Osteocyte (in vitro differentiated cells): ENCODE data around the gene PTGS2. TPM values are rescaled to one million over a fixed set of nuclear protein-coding genes. Genes with fewer than 3 reads are reported as not detected.

Source experiments
- DNase-seq: peaks from one replicate; pipeline ENCODE4 v3.0.0; 2021; ENCODE audit warnings: mixed read lengths; ENCODE audit not compliant: unreplicated experiment; ENCODE audit errors: extremely low spot score
- H3K27ac Mint-ChIP-seq: one replicate; pipeline ENCODE4 v1.8.0; 2021; ENCODE audit warnings: mild to moderate bottlenecking, mixed read lengths; ENCODE audit not compliant: unreplicated experiment
- H3K27me3 Mint-ChIP-seq: one replicate; pipeline ENCODE4 v1.8.0; 2021; ENCODE audit warnings: mixed read lengths; ENCODE audit not compliant: unreplicated experiment
- H3K36me3 Mint-ChIP-seq: one replicate; pipeline ENCODE4 v1.8.0; 2021; ENCODE audit warnings: mixed read lengths; ENCODE audit not compliant: unreplicated experiment
- H3K4me1 Mint-ChIP-seq: one replicate; pipeline ENCODE4 v1.8.0; 2021; ENCODE audit warnings: mixed read lengths; ENCODE audit not compliant: unreplicated experiment
- H3K4me3 Mint-ChIP-seq: one replicate; pipeline ENCODE4 v1.8.0; 2021; ENCODE audit warnings: mild to moderate bottlenecking, moderate library complexity, mixed read lengths; ENCODE audit not compliant: unreplicated experiment
- H3K9me3 Mint-ChIP-seq: one replicate; pipeline ENCODE4 v1.8.0; 2021; ENCODE audit warnings: mixed read lengths; ENCODE audit not compliant: unreplicated experiment
- CTCF ChIP-seq: fragments of 200-600 bp; sonication (generic); IDR thresholded peaks from 2 replicates; pipeline ENCODE4 v1.5.0; 2021; ENCODE audit warnings: antibody characterized with exemption, mild to moderate bottlenecking, moderate library complexity
- total RNA-seq: library from RNA; stranded (reverse); gene quantifications from 2 replicates; pipeline ENCODE4 v1.2.1, GENCODE V29; 2021

Gene PTGS2
- total RNA-seq, 1 donor from 2014 or later, result 4.3 TPM

- DNase-seq, result no peak
- H3K4me3 Mint-ChIP-seq, result no peak overlapping the region
- no peaks in the 10 kb centered on the region for H3K4me1 Mint-ChIP-seq
- H3K36me3 Mint-ChIP-seq, result no peaks in the 10 kb centered on the region
- no peak for TF ChIP-seq CTCF
- no peaks in the 10 kb centered on the region for H3K27me3 Mint-ChIP-seq
- no peak overlapping the region for H3K27ac Mint-ChIP-seq
- no peaks in the 10 kb centered on the region for H3K9me3 Mint-ChIP-seq
Measured at GRCh38 chr1:186710696-186711095, 30.5 kb upstream of the PTGS2 start.

- H3K27ac Mint-ChIP-seq, result no peak overlapping the region
- no peaks in the 10 kb centered on the region for H3K9me3 Mint-ChIP-seq
- H3K4me1 Mint-ChIP-seq, result no peaks in the 10 kb centered on the region
- no peak for TF ChIP-seq CTCF
- no peak overlapping the region for H3K4me3 Mint-ChIP-seq
- no peaks in the 10 kb centered on the region for H3K36me3 Mint-ChIP-seq
- H3K27me3 Mint-ChIP-seq, result no peaks in the 10 kb centered on the region
- no peak for DNase-seq
Measured at GRCh38 chr1:186708694-186709097, 28.5 kb upstream of the PTGS2 start.

GRCh38 chr1:186703209-186703766 lies 23.1 kb upstream of the PTGS2 start:
- no peak overlapping the region for H3K27ac Mint-ChIP-seq
- H3K4me1 Mint-ChIP-seq, result no peaks in the 10 kb centered on the region
- DNase-seq, result no peak
- no peak overlapping the region for H3K4me3 Mint-ChIP-seq
- no peaks in the 10 kb centered on the region for H3K36me3 Mint-ChIP-seq
- H3K27me3 Mint-ChIP-seq, result no peaks in the 10 kb centered on the region
- no peaks in the 10 kb centered on the region for H3K9me3 Mint-ChIP-seq
- no peak for TF ChIP-seq CTCF

GRCh38 chr1:186700722-186701121 lies 20.5 kb upstream of the PTGS2 start:
- no peaks in the 10 kb centered on the region for H3K36me3 Mint-ChIP-seq
- H3K27ac Mint-ChIP-seq, result no peak overlapping the region
- no peak overlapping the region for H3K4me3 Mint-ChIP-seq
- H3K9me3 Mint-ChIP-seq, result no peaks in the 10 kb centered on the region
- no peak for DNase-seq
- H3K4me1 Mint-ChIP-seq, result no peaks in the 10 kb centered on the region
- no peaks in the 10 kb centered on the region for H3K27me3 Mint-ChIP-seq
- no peak for TF ChIP-seq CTCF

GRCh38 chr1:186699519-186699918 lies 19.3 kb upstream of the PTGS2 start:
- no peak for TF ChIP-seq CTCF
- Mint-ChIP-seq H3K4me3 (no peak overlapping the region), H3K4me1 (no peaks in the 10 kb centered on the region), H3K9me3 (no peaks in the 10 kb centered on the region), H3K27ac (no peak overlapping the region), H3K27me3 (no peaks in the 10 kb centered on the region), H3K36me3 (no peaks in the 10 kb centered on the region)
- no peak for DNase-seq
